H9 (cell line): ENCODE measurements around the gene TM9SF4. TPM values are rescaled to one million over a fixed set of nuclear protein-coding genes. Genes with fewer than 3 reads are reported as not detected.

Experiments
- DNase-seq: peaks from one replicate; pipeline ENCODE4 v3.0.0-alpha.2; 2017
- H2AFZ ChIP-seq: one replicate; pipeline ENCODE4 v1.6.1; 2013; ENCODE audit warnings: mild to moderate bottlenecking, low read length, control low read depth, moderate library complexity
- H2AK5ac ChIP-seq: 2 replicates; pipeline ENCODE4 v1.6.1; 2013; ENCODE audit warnings: low read length, control low read depth, mixed read lengths; ENCODE audit not compliant: insufficient read length
- H2BK120ac ChIP-seq: one replicate; pipeline ENCODE4 v1.6.1; 2013; ENCODE audit warnings: low read depth, mild to moderate bottlenecking, low read length, control low read depth, inconsistent platforms; ENCODE audit not compliant: poor library complexity, severe bottlenecking
- H2BK12ac ChIP-seq: 2 replicates; pipeline ENCODE4 v1.6.1; 2013; ENCODE audit warnings: low read length, control low read depth, mixed read lengths, low read depth; ENCODE audit not compliant: insufficient read length
- H2BK15ac ChIP-seq: 2 replicates; pipeline ENCODE4 v1.6.1; 2013; ENCODE audit warnings: low read depth, low read length, control low read depth
- H2BK20ac ChIP-seq: one replicate; pipeline ENCODE4 v1.6.1; 2013; ENCODE audit warnings: low read depth, mild to moderate bottlenecking, low read length, control low read depth, inconsistent platforms; ENCODE audit not compliant: poor library complexity, severe bottlenecking
- H2BK5ac ChIP-seq: 2 replicates; pipeline ENCODE4 v1.6.1; 2013; ENCODE audit warnings: low read length, control low read depth, mixed read lengths; ENCODE audit not compliant: insufficient read length
- H3K14ac ChIP-seq: 2 replicates; pipeline ENCODE4 v1.6.1; 2013; ENCODE audit warnings: low read length, control low read depth; ENCODE audit not compliant: insufficient read depth
- H3K18ac ChIP-seq: 2 replicates; pipeline ENCODE4 v1.6.1; 2013; ENCODE audit warnings: low read depth, mild to moderate bottlenecking, mixed read lengths, low read length, control low read depth; ENCODE audit not compliant: insufficient read length
- H3K23ac ChIP-seq: 2 replicates; pipeline ENCODE4 v1.6.1; 2013; ENCODE audit warnings: low read length, control low read depth, mixed read lengths, low read depth; ENCODE audit not compliant: insufficient read length
- H3K23me2 ChIP-seq: 2 replicates; pipeline ENCODE4 v1.6.1; 2013; ENCODE audit warnings: low read depth, mild to moderate bottlenecking, mixed read lengths, low read length, control low read depth; ENCODE audit not compliant: insufficient read length, poor library complexity, severe bottlenecking
- H3K27ac ChIP-seq: 2 replicates; pipeline ENCODE4 v1.5.1; 2013; ENCODE audit warnings: low read length, control low read depth, mixed read lengths, low read depth; ENCODE audit not compliant: insufficient read length
- H3K27me3 ChIP-seq: 2 replicates; pipeline ENCODE4 v1.6.1; 2013; ENCODE audit warnings: low read length, control low read depth, inconsistent platforms; ENCODE audit not compliant: insufficient read depth
- H3K4ac ChIP-seq: 2 replicates; pipeline ENCODE4 v1.6.1; 2013; ENCODE audit warnings: low read depth, mild to moderate bottlenecking, control low read depth, inconsistent platforms, low read length, moderate library complexity
- H3K4me1 ChIP-seq: 2 replicates; pipeline ENCODE4 v1.6.1; 2013; ENCODE audit warnings: low read length, control low read depth, inconsistent platforms; ENCODE audit not compliant: insufficient read depth
- H3K4me2 ChIP-seq: 2 replicates; pipeline ENCODE4 v1.6.1; 2013; ENCODE audit warnings: low read length, control low read depth, mixed read lengths; ENCODE audit not compliant: insufficient read length, insufficient read depth
- H3K56ac ChIP-seq: 2 replicates; pipeline ENCODE4 v1.6.1; 2013; ENCODE audit warnings: low read depth, mild to moderate bottlenecking, mixed read lengths, low read length, control low read depth; ENCODE audit not compliant: insufficient read length
- H3K79me1 ChIP-seq: 2 replicates; pipeline ENCODE4 v1.6.1; 2013; ENCODE audit warnings: low read depth, mild to moderate bottlenecking, moderate library complexity, low read length, control low read depth, inconsistent platforms; ENCODE audit not compliant: insufficient read depth, poor library complexity, severe bottlenecking
- H3K79me2 ChIP-seq: 2 replicates; pipeline ENCODE4 v1.6.1; 2013; ENCODE audit warnings: low read length, control low read depth, inconsistent platforms; ENCODE audit not compliant: insufficient read depth
- H3K9ac ChIP-seq: 2 replicates; pipeline ENCODE4 v1.6.1; 2013; ENCODE audit warnings: low read length, control low read depth, mixed read lengths; ENCODE audit not compliant: insufficient read length; ENCODE audit errors: extremely low read depth
- H3K9me3 ChIP-seq: one replicate; pipeline ENCODE4 v1.6.1; 2013; ENCODE audit warnings: low read depth, low read length, inconsistent platforms; ENCODE audit not compliant: control insufficient read depth
- H3T11ph ChIP-seq: one replicate; pipeline ENCODE4 v1.6.1; 2013; ENCODE audit warnings: mild to moderate bottlenecking, low read length, control low read depth, inconsistent platforms
- H4K20me1 ChIP-seq: one replicate; pipeline ENCODE4 v1.6.1; 2013; ENCODE audit not compliant: control insufficient read depth, insufficient read length, insufficient read depth
- H4K5ac ChIP-seq: 2 replicates; pipeline ENCODE4 v1.6.1; 2013; ENCODE audit warnings: low read depth, mild to moderate bottlenecking, mixed read lengths, low read length, control low read depth; ENCODE audit not compliant: insufficient read length
- H4K8ac ChIP-seq: replicated peaks from 2 replicates; pipeline ENCODE4 v1.6.1; 2013; ENCODE audit warnings: low read length, control low read depth, mixed read lengths, low read depth; ENCODE audit not compliant: insufficient read length
- H4K91ac ChIP-seq: 2 replicates; pipeline ENCODE4 v1.6.1; 2013; ENCODE audit warnings: low read depth, mild to moderate bottlenecking, moderate library complexity, mixed read lengths, low read length, control low read depth; ENCODE audit not compliant: insufficient read length
- H3K27ac Mint-ChIP-seq, 3 experiments: 2 replicates in 2 of 3; 3 replicates in 1 of 3; pipeline ENCODE4 v1.8.0; 2020 to 2021; ENCODE audit warnings: mixed read lengths in 3 of 3, mild to moderate bottlenecking in 1 of 3, moderate library complexity in 1 of 3
- H3K27me3 Mint-ChIP-seq: 2 replicates; pipeline ENCODE4 v1.8.0; 2021; ENCODE audit warnings: low read depth, mild to moderate bottlenecking, moderate library complexity, mixed read lengths
- H3K36me3 Mint-ChIP-seq, 3 experiments: 2 replicates in 2 of 3; 3 replicates in 1 of 3; pipeline ENCODE4 v1.8.0; 2020 to 2021; ENCODE audit warnings: low read depth in 3 of 3, mixed read lengths in 3 of 3; ENCODE audit not compliant: insufficient read depth in 1 of 3
- H3K4me1 Mint-ChIP-seq, 2 experiments: 2 replicates each; pipeline ENCODE4 v1.8.0; 2020; ENCODE audit warnings: mixed read lengths in 2 of 2
- H3K4me3 Mint-ChIP-seq, 2 experiments: 2 replicates in 1 of 2; 3 replicates in 1 of 2; pipeline ENCODE4 v1.8.0; 2020 to 2021; ENCODE audit warnings: mild to moderate bottlenecking in 2 of 2, mixed read lengths in 2 of 2, moderate library complexity in 1 of 2
- H3K9me3 Mint-ChIP-seq, 2 experiments: 2 replicates in 1 of 2; 3 replicates in 1 of 2; pipeline ENCODE4 v1.8.0; 2020; ENCODE audit warnings: mild to moderate bottlenecking in 2 of 2, mixed read lengths in 2 of 2, moderate library complexity in 1 of 2
- CTCF ChIP-seq: fragments of 200-600 bp; sonication (generic); conservative IDR thresholded peaks from 3 replicates; pipeline ENCODE4 v1.8.0; 2021; ENCODE audit warnings: antibody characterized with exemption, mild to moderate bottlenecking
- WGBS: extraction: QIAGEN DNeasy Blood & Tissue Kit; methylation state at CpG from one replicate; pipeline ENCODE4 v1.1.7; 2013; ENCODE audit warnings: missing lambda C conversion rate, low lambda C conversion rate, mixed read lengths; ENCODE audit not compliant: insufficient read length; ENCODE audit errors: extremely low coverage; 5-methylcytosine and 5-hydroxymethylcytosine counted together
- total RNA-seq: library from RNA; stranded (reverse); gene quantifications from 2 replicates; pipeline ENCODE4 v1.2.1, GENCODE V29; 2021

Gene TM9SF4
- total RNA-seq, 1 experiment from 2014 or later, result 62.3 TPM

GRCh38 chr20:32188376-32189122, 79.0 kb downstream of the TM9SF4 start:
- Histone ChIP-seq H2BK5ac (no peak overlapping the region), H3K9me3 (no peaks in the 10 kb centered on the region), H3K14ac (no peak overlapping the region), H3K79me1 (no peaks in the 10 kb centered on the region), H3T11ph (no peak overlapping the region), H3K23ac (no peak overlapping the region), H3K18ac (no peak overlapping the region), H4K8ac (no peak overlapping the region), H2AFZ (no peak overlapping the region), H3K23me2 (peaks cover 14% of the 10 kb centered on the region), H3K27me3 (no peaks in the 10 kb centered on the region), H4K20me1 (no peaks in the 10 kb centered on the region), H4K91ac (no peak overlapping the region), H3K4ac (no peak overlapping the region), H3K9ac (no peak overlapping the region), H4K5ac (no peak overlapping the region), H2BK12ac (no peak overlapping the region), H2BK120ac (no peak overlapping the region), H3K27ac (no peak overlapping the region), H3K4me2 (no peak overlapping the region), H2BK20ac (no peak overlapping the region), H2AK5ac (no peak overlapping the region), H3K4me1 (no peaks in the 10 kb centered on the region), H3K79me2 (no peaks in the 10 kb centered on the region), H2BK15ac (no peak overlapping the region), H3K56ac (no peak overlapping the region)
- Mint-ChIP-seq H3K9me3 (no peaks in the 10 kb centered on the region; a peak in 1 of 5 replicates), H3K36me3 (peaks cover under 1 to 17% (median 13%) of the 10 kb centered on the region in 3 experiments; a peak in 5 of 7 replicates), H3K4me3 (peak overlapping the region; percentile 74 to 76), H3K27ac (no peak overlapping the region), H3K4me1 (peaks cover 16 to 19% of the 10 kb centered on the region in 2 experiments), H3K27me3 (no peaks in the 10 kb centered on the region)
- no peak for TF ChIP-seq CTCF
- DNase-seq, result no peak
- WGBS, result no CpG with 5 or more reads among the region's 17 CpGs
